ENCODE measurements around the gene LDLRAD4.

Gene LDLRAD4

GRCh38 chr18:13214609-13215008, 4.0 kb upstream of the LDLRAD4 start:
- H3K4me3 ChIP-seq (ENCODE audit: low read depth, low read length): no peak overlapping the region
- no peak for TF ChIP-seq CTCF (IDR thresholded peaks at IDR 0.05; ENCODE audit: low read depth, low read length)

- peak; percentile 15; the same call in 1 of the 2 replicates for TF ChIP-seq CTCF (IDR thresholded peaks at IDR 0.05; ENCODE audit: low read depth, low read length)
- H3K4me3 ChIP-seq (ENCODE audit: low read depth, low read length): no peak overlapping the region
Observed at GRCh38 chr18:13216092-13216582, 2.4 kb upstream of the LDLRAD4 start.

GRCh38 chr18:13216711-13217465, 1.7 kb upstream of the LDLRAD4 start:
- no peak for TF ChIP-seq CTCF (IDR thresholded peaks at IDR 0.05; ENCODE audit: low read depth, low read length)
- H3K4me3 ChIP-seq (ENCODE audit: low read depth, low read length): no peak overlapping the region; the same call in 1 of the 2 replicates

GRCh38 chr18:13217466-13217961, 1.0 kb upstream of the LDLRAD4 start:
- H3K4me3 ChIP-seq (ENCODE audit: low read depth, low read length): peak overlapping the region; percentile 40
- no peak for TF ChIP-seq CTCF (IDR thresholded peaks at IDR 0.05; ENCODE audit: low read depth, low read length)

GRCh38 chr18:13217971-13218367, 591 bp upstream of the LDLRAD4 start:
- no peak for TF ChIP-seq CTCF (IDR thresholded peaks at IDR 0.05; ENCODE audit: low read depth, low read length)
- H3K4me3 ChIP-seq (ENCODE audit: low read depth, low read length): no peak overlapping the region

- TF ChIP-seq CTCF (IDR thresholded peaks at IDR 0.05; ENCODE audit: low read depth, low read length): no peak
- no peak overlapping the region for H3K4me3 ChIP-seq (ENCODE audit: low read depth, low read length)
Observed at GRCh38 chr18:13218997-13219396, 437 bp downstream of the LDLRAD4 start.

GRCh38 chr18:13219593-13220159, 1.1 kb downstream of the LDLRAD4 start:
- TF ChIP-seq CTCF (IDR thresholded peaks at IDR 0.05; ENCODE audit: low read depth, low read length): no peak
- H3K4me3 ChIP-seq (ENCODE audit: low read depth, low read length): no peak overlapping the region
